Nephron (organoid): Measurements from ENCODE around the gene PDCD10.

Experiments used
- H3K27ac Mint-ChIP-seq, 3 experiments: 2 replicates each; pipeline ENCODE4 v1.8.0; 2020; ENCODE audit warnings: mixed read lengths in 3 of 3, mild to moderate bottlenecking in 2 of 3, moderate library complexity in 1 of 3
- H3K27me3 Mint-ChIP-seq: 2 replicates; pipeline ENCODE4 v1.8.0; 2021; ENCODE audit warnings: low read depth, mild to moderate bottlenecking, moderate library complexity, mixed read lengths
- H3K36me3 Mint-ChIP-seq: 2 replicates; pipeline ENCODE4 v1.8.0; 2020; ENCODE audit warnings: low read depth, mixed read lengths
- H3K4me1 Mint-ChIP-seq: 2 replicates; pipeline ENCODE4 v1.8.0; 2020; ENCODE audit warnings: mixed read lengths
- H3K4me3 Mint-ChIP-seq, 3 experiments: 2 replicates each; pipeline ENCODE4 v1.8.0; 2020; ENCODE audit warnings: mild to moderate bottlenecking in 3 of 3, mixed read lengths in 3 of 3, moderate library complexity in 2 of 3
- H3K9me3 Mint-ChIP-seq: 2 replicates; pipeline ENCODE4 v1.8.0; 2020; ENCODE audit warnings: mixed read lengths
- TF ChIP-seq, protein P1 (sequence below), 3 experiments: fragments of 200-600 bp; sonication (generic); IDR thresholded peaks; one replicate each; pipeline ENCODE4 v1.5.0; 2021; ENCODE audit warnings: antibody characterized with exemption in 3 of 3; ENCODE audit not compliant: unreplicated experiment in 3 of 3

The PDCD10 gene

GRCh38 chr3:167673221-167673620, 61.5 kb downstream of the PDCD10 start:
- Mint-ChIP-seq H3K36me3 (peaks cover 56% of the 10 kb centered on the region), H3K27ac (no peak overlapping the region), H3K4me3 (no peak overlapping the region), H3K9me3 (peaks cover 30% of the 10 kb centered on the region), H3K27me3 (no peaks in the 10 kb centered on the region), H3K4me1 (peaks cover 7% of the 10 kb centered on the region)
- TF ChIP-seq, protein P1, sequence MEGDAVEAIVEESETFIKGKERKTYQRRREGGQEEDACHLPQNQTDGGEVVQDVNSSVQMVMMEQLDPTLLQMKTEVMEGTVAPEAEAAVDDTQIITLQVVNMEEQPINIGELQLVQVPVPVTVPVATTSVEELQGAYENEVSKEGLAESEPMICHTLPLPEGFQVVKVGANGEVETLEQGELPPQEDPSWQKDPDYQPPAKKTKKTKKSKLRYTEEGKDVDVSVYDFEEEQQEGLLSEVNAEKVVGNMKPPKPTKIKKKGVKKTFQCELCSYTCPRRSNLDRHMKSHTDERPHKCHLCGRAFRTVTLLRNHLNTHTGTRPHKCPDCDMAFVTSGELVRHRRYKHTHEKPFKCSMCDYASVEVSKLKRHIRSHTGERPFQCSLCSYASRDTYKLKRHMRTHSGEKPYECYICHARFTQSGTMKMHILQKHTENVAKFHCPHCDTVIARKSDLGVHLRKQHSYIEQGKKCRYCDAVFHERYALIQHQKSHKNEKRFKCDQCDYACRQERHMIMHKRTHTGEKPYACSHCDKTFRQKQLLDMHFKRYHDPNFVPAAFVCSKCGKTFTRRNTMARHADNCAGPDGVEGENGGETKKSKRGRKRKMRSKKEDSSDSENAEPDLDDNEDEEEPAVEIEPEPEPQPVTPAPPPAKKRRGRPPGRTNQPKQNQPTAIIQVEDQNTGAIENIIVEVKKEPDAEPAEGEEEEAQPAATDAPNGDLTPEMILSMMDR (IDR thresholded peaks at IDR 0.05; ENCODE audit: unreplicated experiment in 3 of 3), result no peak

GRCh38 chr3:167671878-167672427, 62.7 kb downstream of the PDCD10 start:
- Mint-ChIP-seq H3K27me3 (no peaks in the 10 kb centered on the region), H3K36me3 (peaks cover 43% of the 10 kb centered on the region), H3K4me1 (peaks cover 7% of the 10 kb centered on the region), H3K4me3 (no peak overlapping the region), H3K27ac (no peak overlapping the region), H3K9me3 (peaks cover 30% of the 10 kb centered on the region)
- TF ChIP-seq, protein P1 (IDR thresholded peaks at IDR 0.05; ENCODE audit: unreplicated experiment in 3 of 3), result no peak

- peak overlapping the region in 2 of 3 experiments; percentile 16 to 41 for H3K27ac Mint-ChIP-seq
- H3K36me3 Mint-ChIP-seq, result peaks cover 20% of the 10 kb centered on the region
- H3K4me3 Mint-ChIP-seq, result no peak overlapping the region
- H3K27me3 Mint-ChIP-seq, result no peaks in the 10 kb centered on the region
- H3K4me1 Mint-ChIP-seq, result peaks cover 7% of the 10 kb centered on the region
- TF ChIP-seq, protein P1 (IDR thresholded peaks at IDR 0.05; ENCODE audit: unreplicated experiment in 3 of 3), result no peak
- peaks cover 9% of the 10 kb centered on the region for H3K9me3 Mint-ChIP-seq
Measured at GRCh38 chr3:167669699-167670098, 65.0 kb downstream of the PDCD10 start.

GRCh38 chr3:167668651-167669050, 66.0 kb downstream of the PDCD10 start:
- H3K27ac Mint-ChIP-seq, result no peak overlapping the region
- no peaks in the 10 kb centered on the region for H3K9me3 Mint-ChIP-seq
- H3K4me1 Mint-ChIP-seq, result peaks cover 7% of the 10 kb centered on the region
- H3K27me3 Mint-ChIP-seq, result no peaks in the 10 kb centered on the region
- TF ChIP-seq, protein P1 (IDR thresholded peaks at IDR 0.05; ENCODE audit: unreplicated experiment in 3 of 3), result no peak
- H3K36me3 Mint-ChIP-seq, result peaks cover 10% of the 10 kb centered on the region
- no peak overlapping the region for H3K4me3 Mint-ChIP-seq

GRCh38 chr3:167666563-167666962, 68.1 kb downstream of the PDCD10 start:
- H3K4me3 Mint-ChIP-seq, result no peak overlapping the region
- no peaks in the 10 kb centered on the region for H3K9me3 Mint-ChIP-seq
- no peaks in the 10 kb centered on the region for H3K36me3 Mint-ChIP-seq
- TF ChIP-seq, protein P1 (IDR thresholded peaks at IDR 0.05; ENCODE audit: unreplicated experiment in 3 of 3), result no peak
- no peaks in the 10 kb centered on the region for H3K27me3 Mint-ChIP-seq
- H3K4me1 Mint-ChIP-seq, result peaks cover 7% of the 10 kb centered on the region
- no peak overlapping the region for H3K27ac Mint-ChIP-seq

DNA sequence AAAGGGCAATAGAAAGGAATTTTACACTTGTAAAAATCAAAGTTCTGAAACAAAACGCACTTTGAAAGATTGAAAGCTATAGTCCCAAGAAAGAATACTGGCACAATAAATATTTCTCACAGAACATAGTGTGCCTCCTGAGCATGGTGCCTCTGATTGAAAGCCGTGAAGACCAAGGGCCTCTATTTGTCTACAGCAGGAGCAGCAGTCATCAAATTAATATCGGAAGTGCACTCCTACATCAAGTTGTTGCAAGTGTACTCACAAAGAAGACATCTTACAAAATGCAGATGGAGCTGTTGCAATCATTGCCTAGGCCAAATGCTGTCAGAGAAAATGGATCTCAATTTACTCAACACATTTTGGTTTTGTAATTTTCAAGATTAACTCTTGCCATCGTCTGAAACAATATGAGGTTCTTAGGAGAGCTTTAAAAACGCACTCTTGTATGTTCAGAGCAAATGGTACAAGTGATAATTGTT, 71.7 kb downstream of the PDCD10 start:
- Mint-ChIP-seq H3K4me1 (peaks cover 1% of the 10 kb centered on the region), H3K27ac (no peak overlapping the region), H3K9me3 (no peaks in the 10 kb centered on the region), H3K36me3 (no peaks in the 10 kb centered on the region), H3K4me3 (no peak overlapping the region), H3K27me3 (no peaks in the 10 kb centered on the region)
- TF ChIP-seq, protein P1 (IDR thresholded peaks at IDR 0.05; ENCODE audit: unreplicated experiment in 3 of 3), result no peak
